Measurements from ENCODE around the gene PHACTR3.

PHACTR3 gene

DNA sequence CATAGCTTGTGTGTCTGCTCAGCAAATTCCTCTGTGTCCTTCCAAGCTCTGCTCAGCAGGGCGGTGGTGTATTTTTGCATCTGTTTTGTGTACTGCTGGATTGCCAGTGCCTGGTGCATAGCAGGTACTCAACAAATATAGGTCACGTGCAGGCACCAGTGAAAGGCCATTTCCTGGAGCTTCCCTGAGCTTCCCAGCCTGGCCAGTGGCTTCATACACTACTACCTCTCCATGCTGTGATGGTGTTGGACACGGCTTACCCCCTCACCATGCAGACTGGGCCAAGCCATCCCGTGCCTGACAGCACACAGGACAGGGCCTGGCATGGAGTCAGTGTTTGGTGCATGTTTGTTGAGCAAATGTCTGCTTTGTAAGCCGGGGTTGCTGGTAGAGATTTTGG lies 7.7 kb upstream of the PHACTR3 start:
- TF ChIP-seq, protein P1, sequence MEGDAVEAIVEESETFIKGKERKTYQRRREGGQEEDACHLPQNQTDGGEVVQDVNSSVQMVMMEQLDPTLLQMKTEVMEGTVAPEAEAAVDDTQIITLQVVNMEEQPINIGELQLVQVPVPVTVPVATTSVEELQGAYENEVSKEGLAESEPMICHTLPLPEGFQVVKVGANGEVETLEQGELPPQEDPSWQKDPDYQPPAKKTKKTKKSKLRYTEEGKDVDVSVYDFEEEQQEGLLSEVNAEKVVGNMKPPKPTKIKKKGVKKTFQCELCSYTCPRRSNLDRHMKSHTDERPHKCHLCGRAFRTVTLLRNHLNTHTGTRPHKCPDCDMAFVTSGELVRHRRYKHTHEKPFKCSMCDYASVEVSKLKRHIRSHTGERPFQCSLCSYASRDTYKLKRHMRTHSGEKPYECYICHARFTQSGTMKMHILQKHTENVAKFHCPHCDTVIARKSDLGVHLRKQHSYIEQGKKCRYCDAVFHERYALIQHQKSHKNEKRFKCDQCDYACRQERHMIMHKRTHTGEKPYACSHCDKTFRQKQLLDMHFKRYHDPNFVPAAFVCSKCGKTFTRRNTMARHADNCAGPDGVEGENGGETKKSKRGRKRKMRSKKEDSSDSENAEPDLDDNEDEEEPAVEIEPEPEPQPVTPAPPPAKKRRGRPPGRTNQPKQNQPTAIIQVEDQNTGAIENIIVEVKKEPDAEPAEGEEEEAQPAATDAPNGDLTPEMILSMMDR (IDR thresholded peaks at IDR 0.05): no peak
- Histone ChIP-seq H3K27ac (no peak overlapping the region), H3K4me3 (no peak overlapping the region)
- no peak for DNase-seq (ENCODE audit: low spot score)

DNA sequence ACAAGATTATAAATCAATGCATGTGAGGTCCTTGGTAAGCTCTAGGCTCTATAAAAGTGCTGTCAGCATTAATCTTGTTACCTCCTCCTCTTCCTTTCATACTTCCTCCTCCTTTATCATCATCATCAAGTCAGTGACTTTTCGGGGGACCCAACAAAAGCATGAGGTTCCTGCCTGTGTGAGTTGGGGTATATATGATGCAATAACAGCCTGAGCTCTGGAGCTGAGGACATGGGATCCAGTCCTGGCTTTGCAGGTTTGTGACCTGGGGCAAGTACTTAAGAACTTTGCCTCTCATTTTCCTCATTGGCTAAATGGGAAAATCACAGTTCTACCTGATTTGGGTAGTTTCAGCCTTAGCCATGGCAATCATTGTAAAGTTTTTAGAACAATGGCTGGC lies 7.1 kb upstream of the PHACTR3 start:
- Histone ChIP-seq H3K4me3 (no peak overlapping the region), H3K27ac (no peak overlapping the region)
- TF ChIP-seq, protein P1 (IDR thresholded peaks at IDR 0.05): no peak
- no peak for DNase-seq (ENCODE audit: low spot score)

DNA sequence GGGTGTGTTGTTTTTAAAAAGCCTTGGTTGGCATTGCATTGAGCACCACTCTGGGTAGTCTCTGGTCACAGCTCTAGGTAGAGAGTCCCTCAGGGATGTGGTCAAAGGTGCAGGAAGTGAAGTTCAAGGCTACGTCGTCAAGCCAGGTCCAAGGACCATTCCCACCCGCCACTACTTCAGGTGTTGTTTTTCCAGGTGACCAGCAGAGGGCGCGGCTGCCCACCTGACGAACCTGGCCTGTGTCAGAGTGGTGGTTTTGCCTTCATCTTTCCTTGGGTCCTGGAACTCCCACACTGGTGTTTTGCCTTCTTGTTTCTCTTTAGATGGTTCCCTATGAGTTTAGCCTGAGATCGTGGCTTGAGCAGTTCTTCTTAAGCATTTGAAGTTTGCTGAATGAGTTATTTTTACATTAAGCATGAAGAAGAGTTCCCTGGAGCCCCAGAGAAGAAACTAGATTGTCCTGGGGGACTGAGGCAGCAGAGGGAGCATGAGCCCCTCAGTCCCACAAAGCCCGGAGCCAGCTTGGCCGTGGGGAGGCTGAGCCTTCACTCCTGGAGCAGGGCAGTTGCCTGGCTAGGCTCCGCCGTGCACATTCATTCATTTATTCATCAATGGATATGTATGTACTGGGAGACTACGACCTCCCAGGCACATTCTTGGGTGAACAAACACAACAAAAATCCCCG lies 5.6 kb upstream of the PHACTR3 start:
- TF ChIP-seq, protein P1 (IDR thresholded peaks at IDR 0.05): peak; percentile 22
- H3K4me3 ChIP-seq: no peak overlapping the region
- no peak for DNase-seq (ENCODE audit: low spot score)
- no peak overlapping the region for H3K27ac ChIP-seq

DNA sequence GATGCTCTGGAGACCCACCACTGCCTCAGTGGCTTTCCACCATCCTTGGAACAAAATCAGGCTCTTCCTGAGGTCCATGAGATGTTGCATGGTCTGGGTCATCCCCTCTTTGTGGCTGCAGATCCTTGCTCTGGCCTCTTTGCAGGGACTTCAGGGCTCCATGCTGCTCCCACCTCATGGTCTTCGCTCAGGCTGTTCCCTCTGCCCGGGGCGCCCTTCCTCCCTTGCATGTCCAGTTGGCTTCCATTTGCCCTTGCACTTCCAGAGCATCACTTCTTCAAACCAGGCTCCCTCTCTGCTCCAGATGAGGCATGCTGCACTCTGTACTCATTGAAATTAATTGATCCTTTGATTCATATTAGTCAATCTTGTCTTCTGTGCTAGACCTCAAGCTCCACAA lies 4.4 kb upstream of the PHACTR3 start:
- DNase-seq (ENCODE audit: low spot score): no peak
- Histone ChIP-seq H3K27ac (no peak overlapping the region), H3K4me3 (no peak overlapping the region)
- TF ChIP-seq, protein P1 (IDR thresholded peaks at IDR 0.05): no peak

DNA sequence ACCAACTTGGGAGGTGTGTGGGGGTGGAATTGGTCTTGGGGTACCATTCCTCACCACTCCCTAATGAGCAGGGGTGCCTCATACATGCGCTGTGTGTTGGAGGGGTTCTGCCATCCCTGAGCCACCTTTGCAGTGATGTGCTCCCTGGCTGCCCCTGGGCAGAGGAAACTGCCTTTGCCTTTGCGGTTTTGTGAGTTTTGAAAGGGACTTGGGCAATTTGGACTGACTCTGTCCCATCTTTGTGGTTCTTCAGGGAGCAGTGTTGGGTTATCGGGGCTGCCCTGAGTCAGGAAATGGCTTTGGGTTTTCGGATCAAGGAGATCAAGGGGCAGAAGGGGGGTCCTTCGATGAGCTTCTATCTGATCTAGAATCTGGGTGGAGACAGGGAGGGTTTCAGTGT lies 3.9 kb upstream of the PHACTR3 start:
- H3K27ac ChIP-seq: no peak overlapping the region
- TF ChIP-seq, protein P1 (IDR thresholded peaks at IDR 0.05): no peak
- no peak overlapping the region for H3K4me3 ChIP-seq
- no peak for DNase-seq (ENCODE audit: low spot score)

DNA sequence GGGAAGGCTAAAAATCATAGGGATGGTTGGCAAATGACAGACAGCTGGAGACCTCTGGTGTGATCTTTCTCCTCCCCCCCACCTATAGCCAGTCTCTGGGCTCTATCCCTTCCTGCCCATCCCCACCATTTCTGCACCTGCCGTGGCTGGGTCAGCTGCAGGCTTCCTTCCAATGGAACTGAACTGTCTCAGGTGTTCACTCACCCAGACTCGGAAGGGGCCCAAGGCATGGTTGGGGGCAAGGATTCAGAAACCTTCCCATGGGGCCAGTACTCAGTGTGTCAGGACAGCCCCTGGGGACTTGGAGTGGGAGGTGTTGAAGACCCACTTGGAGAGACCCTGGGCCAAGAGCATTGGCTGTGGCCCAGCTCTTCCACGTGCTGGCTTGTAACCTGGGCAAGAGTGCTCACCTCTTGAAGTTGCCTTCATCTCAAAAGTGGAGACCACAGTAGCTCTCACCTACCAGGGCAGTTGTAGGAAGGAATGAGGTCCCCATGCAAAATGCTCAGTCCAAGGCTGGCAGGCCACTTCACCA lies 1.7 kb upstream of the PHACTR3 start:
- H3K27ac ChIP-seq: no peak overlapping the region

More for the DNA sequence above, 1.7 kb upstream of the PHACTR3 start:
- TF ChIP-seq, protein P1 (IDR thresholded peaks at IDR 0.05): no peak
- no peak overlapping the region for H3K4me3 ChIP-seq
- no peak for DNase-seq (ENCODE audit: low spot score)

All from coronary artery (tissue), 2 donors.